HEK293 (cell line): ENCODE results near the gene ABCB10.

Experiments
- CTCF ChIA-PET: fragments of 350-600 bp; formaldehyde crosslinking; extraction: SDS; loops from one replicate; lab custom pipeline; 2021; ENCODE audit warnings: antibody characterized with exemption; lab: Yijun Ruan, JAX
- POLR2A ChIA-PET: fragments of 300-600 bp; formaldehyde crosslinking; extraction: SDS; loops from one replicate; lab custom pipeline; 2020; ENCODE audit warnings: antibody characterized with exemption, inconsistent platforms; lab: Yijun Ruan, JAX
- H3K27ac ChIP-seq: fragments of 200-500 bp; sonication (Bioruptor generic); 2 replicates; pipeline ENCODE4 v1.5.1; 2014; ENCODE audit warnings: low read depth, low read length, control low read depth, inconsistent platforms; ENCODE audit errors: extremely low read depth
- H3K36me3 ChIP-seq, 2 experiments: fragments of 200-500 bp in 1 of 2; sonication (Bioruptor generic) in 1 of 2; 1 replicate in 1 of 2; 2 replicates in 1 of 2; pipeline ENCODE4 v1.5.1; 2014 to 2017; ENCODE audit warnings: inconsistent platforms in 2 of 2, low read length in 2 of 2; ENCODE audit not compliant: control insufficient read depth in 2 of 2, insufficient read depth in 1 of 2
- H3K4me1 ChIP-seq: fragments of 200-500 bp; sonication (Bioruptor generic); 2 replicates; pipeline ENCODE4 v1.5.1; 2014; ENCODE audit warnings: mild to moderate bottlenecking, low read length, inconsistent platforms; ENCODE audit not compliant: control insufficient read depth, insufficient read depth
- H3K4me3 ChIP-seq: 2 replicates; pipeline ENCODE4 v1.5.1; 2011; ENCODE audit warnings: low read depth, mild to moderate bottlenecking, control low read depth, low read length, moderate library complexity
- H3K9me3 ChIP-seq: fragments of 200-500 bp; sonication (Bioruptor generic); 2 replicates; pipeline ENCODE4 v1.5.1; 2014; ENCODE audit warnings: low read depth, low read length, inconsistent platforms; ENCODE audit not compliant: control insufficient read depth, insufficient read depth
- HOXA7 ChIP-seq: sonication (generic); formaldehyde crosslinking; IDR thresholded peaks from 2 replicates; pipeline ENCODE4 v1.8.1; 2022; ENCODE audit warnings: missing genetic modification reagents, borderline replicate concordance
- IKZF3 ChIP-seq: fragments of 450-650 bp; IDR thresholded peaks from 2 replicates; pipeline ENCODE4 v1.5.0; 2018; ENCODE audit warnings: missing biosample characterization, mild to moderate bottlenecking, missing genetic modification characterization, moderate library complexity
- ZBTB7A ChIP-seq: fragments of 450-650 bp; formaldehyde crosslinking; IDR thresholded peaks from 2 replicates; pipeline ENCODE4 v1.5.1; 2016; ENCODE audit warnings: low read depth, missing biosample characterization, missing genetic modification characterization
- ZNF169 ChIP-seq: fragments of 450-650 bp; formaldehyde crosslinking; IDR thresholded peaks from 2 replicates; pipeline ENCODE4 v1.5.1; 2016; ENCODE audit warnings: missing biosample characterization, missing genetic modification characterization
- ZNF184 ChIP-seq: fragments of 450-650 bp; IDR thresholded peaks from 2 replicates; pipeline ENCODE4 v1.5.1; 2018; ENCODE audit warnings: missing biosample characterization, mild to moderate bottlenecking, missing genetic modification characterization
- ZNF324 ChIP-seq: fragments of 450-650 bp; formaldehyde crosslinking; IDR thresholded peaks from 2 replicates; pipeline ENCODE4 v1.5.1; 2016; ENCODE audit warnings: missing biosample characterization, missing genetic modification characterization
- ZNF354C ChIP-seq: fragments of 450-650 bp; formaldehyde crosslinking; IDR thresholded peaks from 2 replicates; pipeline ENCODE4 v1.5.1; 2016; ENCODE audit warnings: missing biosample characterization, missing genetic modification characterization, low read depth, borderline replicate concordance
- ZNF426 ChIP-seq: fragments of 450-650 bp; formaldehyde crosslinking; IDR thresholded peaks from 2 replicates; pipeline ENCODE4 v1.5.1; 2017; ENCODE audit warnings: missing biosample characterization, missing genetic modification characterization, mild to moderate bottlenecking, inconsistent platforms, moderate library complexity
- ZNF561 ChIP-seq: fragments of 450-650 bp; IDR thresholded peaks from 2 replicates; pipeline ENCODE4 v1.5.1; 2018; ENCODE audit warnings: missing biosample characterization, missing genetic modification characterization, borderline replicate concordance
- ZNF600 ChIP-seq: fragments of 450-650 bp; formaldehyde crosslinking; IDR thresholded peaks from 2 replicates; pipeline ENCODE4 v1.5.1; 2016; ENCODE audit warnings: missing biosample characterization, missing genetic modification characterization
- ZNF610 ChIP-seq: fragments of 450-650 bp; formaldehyde crosslinking; IDR thresholded peaks from 2 replicates; pipeline ENCODE4 v1.5.1; 2016; ENCODE audit warnings: missing biosample characterization, missing genetic modification characterization, borderline replicate concordance
- ZNF747 ChIP-seq: fragments of 450-650 bp; formaldehyde crosslinking; IDR thresholded peaks from 2 replicates; pipeline ENCODE4 v1.5.1; 2016; ENCODE audit warnings: missing biosample characterization, missing genetic modification characterization
- ZNF76 ChIP-seq: fragments of 450-650 bp; formaldehyde crosslinking; IDR thresholded peaks from 2 replicates; pipeline ENCODE4; 2016; ENCODE audit warnings: low read depth, missing biosample characterization, missing genetic modification characterization, borderline replicate concordance
- ZNF792 ChIP-seq: fragments of 450-650 bp; formaldehyde crosslinking; IDR thresholded peaks from 2 replicates; pipeline ENCODE4 v1.5.1; 2016; ENCODE audit warnings: missing biosample characterization, missing genetic modification characterization
- ZSCAN23 ChIP-seq: fragments of 450-650 bp; formaldehyde crosslinking; IDR thresholded peaks from 2 replicates; pipeline ENCODE4 v1.5.1; 2016; ENCODE audit warnings: missing biosample characterization, missing genetic modification characterization
- TF ChIP-seq, protein P1 (sequence below): fragments of 450-650 bp; formaldehyde crosslinking; IDR thresholded peaks from 2 replicates; pipeline ENCODE4 v1.5.1; 2017; ENCODE audit warnings: missing biosample characterization, missing genetic modification characterization
- TF ChIP-seq, protein P2 (sequence below): IDR thresholded peaks from 2 replicates; pipeline ENCODE4 v1.6.1; 2011; ENCODE audit warnings: mild to moderate bottlenecking, low read depth, low read length, borderline replicate concordance
- TF ChIP-seq, protein P3 (sequence below): fragments of 450-650 bp; formaldehyde crosslinking; IDR thresholded peaks from 2 replicates; pipeline ENCODE4 v1.5.1; 2016; ENCODE audit warnings: missing biosample characterization, missing genetic modification characterization
- TF ChIP-seq, protein P4 (sequence below): fragments of 450-650 bp; formaldehyde crosslinking; IDR thresholded peaks from 2 replicates; pipeline ENCODE4 v1.5.1; 2016; ENCODE audit warnings: missing biosample characterization, missing genetic modification characterization, borderline replicate concordance
- TF ChIP-seq, protein P5 (sequence below): fragments of 450-650 bp; formaldehyde crosslinking; IDR thresholded peaks from 2 replicates; pipeline ENCODE4 v1.5.1; 2016; ENCODE audit warnings: missing biosample characterization, missing genetic modification characterization, borderline replicate concordance
- TF ChIP-seq, protein P6 (sequence below): fragments of 450-650 bp; formaldehyde crosslinking; conservative IDR thresholded peaks from 2 replicates; pipeline ENCODE4 v1.5.1; 2016; ENCODE audit warnings: low read depth, missing biosample characterization, missing genetic modification characterization

Gene ABCB10

DNA sequence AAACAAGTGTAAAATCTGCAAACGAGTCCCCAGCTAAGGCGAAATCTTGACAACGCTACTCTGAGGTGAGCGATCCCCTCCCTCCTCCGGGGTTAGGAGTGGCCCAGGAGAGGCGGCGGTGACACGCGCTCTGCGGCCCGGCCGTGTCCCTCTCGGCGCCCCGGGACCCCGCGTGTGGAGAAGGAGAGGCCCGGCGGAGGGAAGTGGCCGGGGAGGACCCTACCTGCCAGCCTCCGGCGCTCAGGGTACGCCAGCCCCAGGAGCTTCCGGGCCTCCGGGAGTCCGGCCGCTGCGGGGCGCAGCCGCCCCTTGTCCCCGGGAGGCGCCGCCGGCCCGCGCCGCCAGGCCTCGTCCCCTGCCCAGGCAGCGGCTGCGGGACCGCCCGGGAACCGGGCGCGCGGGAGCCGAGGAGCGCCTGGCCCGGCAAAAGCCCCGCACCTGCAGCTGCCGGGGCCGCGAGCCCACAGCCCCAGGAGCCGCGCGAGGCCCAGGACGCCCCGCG is 543 bp downstream of the ABCB10 start:
- ChIA-PET POLR2A (interaction anchor here (0.9 to 3.5 kb wide), 7 partner anchors 10 to 1852 kb away, joined by 3 to 102 read pairs (median 7); partner anchors contain the start of genes NUP133, TAF5L and URB2), CTCF (interaction anchor here (0.6 to 2.7 kb wide), 31 partner anchors 9 to 1287 kb away, joined by 3 to 26 read pairs (median 4); partner anchors contain the start of genes TAF5L and URB2)
- Histone ChIP-seq H3K27ac (peak overlapping the region; percentile 98), H3K4me1 (peaks cover 15% of the 10 kb centered on the region), H3K4me3 (peak overlapping the region; percentile 76), H3K9me3 (no peaks in the 10 kb centered on the region), H3K36me3 (peaks cover 0 to 5% of the 10 kb centered on the region in 2 experiments; a peak in 2 of 3 replicates)
- TF ChIP-seq ZNF600 (tag by site-specific recombination) (peak; percentile 70), ZNF561 (0 out of 2 replicates have a peak, but pooled peaks have one; percentile 22), ZNF426 (tag by site-specific recombination) (no peak), ZNF76 (tag by site-specific recombination) (no peak), ZNF184 (tag by site-specific recombination) (no peak), IKZF3 (tag by site-specific recombination) (no peak), ZNF324 (tag by site-specific recombination) (no peak), ZNF792 (tag by site-specific recombination) (no peak), ZNF610 (tag by site-specific recombination) (no peak), ZNF747 (tag by site-specific recombination) (no peak), ZNF169 (tag by site-specific recombination) (no peak), ZSCAN23 (tag by site-specific recombination) (no peak), ZNF354C (no peak), HOXA7 (CRISPR knock-in tag) (no peak), ZBTB7A (tag by site-specific recombination) (0 out of 2 replicates have a peak, but pooled peaks have one; percentile 41)
- TF ChIP-seq, protein P1, sequence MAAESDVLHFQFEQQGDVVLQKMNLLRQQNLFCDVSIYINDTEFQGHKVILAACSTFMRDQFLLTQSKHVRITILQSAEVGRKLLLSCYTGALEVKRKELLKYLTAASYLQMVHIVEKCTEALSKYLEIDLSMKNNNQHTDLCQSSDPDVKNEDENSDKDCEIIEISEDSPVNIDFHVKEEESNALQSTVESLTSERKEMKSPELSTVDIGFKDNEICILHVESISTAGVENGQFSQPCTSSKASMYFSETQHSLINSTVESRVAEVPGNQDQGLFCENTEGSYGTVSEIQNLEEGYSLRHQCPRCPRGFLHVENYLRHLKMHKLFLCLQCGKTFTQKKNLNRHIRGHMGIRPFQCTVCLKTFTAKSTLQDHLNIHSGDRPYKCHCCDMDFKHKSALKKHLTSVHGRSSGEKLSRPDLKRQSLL (tag by site-specific recombination) = no peak
- TF ChIP-seq, protein P2, sequence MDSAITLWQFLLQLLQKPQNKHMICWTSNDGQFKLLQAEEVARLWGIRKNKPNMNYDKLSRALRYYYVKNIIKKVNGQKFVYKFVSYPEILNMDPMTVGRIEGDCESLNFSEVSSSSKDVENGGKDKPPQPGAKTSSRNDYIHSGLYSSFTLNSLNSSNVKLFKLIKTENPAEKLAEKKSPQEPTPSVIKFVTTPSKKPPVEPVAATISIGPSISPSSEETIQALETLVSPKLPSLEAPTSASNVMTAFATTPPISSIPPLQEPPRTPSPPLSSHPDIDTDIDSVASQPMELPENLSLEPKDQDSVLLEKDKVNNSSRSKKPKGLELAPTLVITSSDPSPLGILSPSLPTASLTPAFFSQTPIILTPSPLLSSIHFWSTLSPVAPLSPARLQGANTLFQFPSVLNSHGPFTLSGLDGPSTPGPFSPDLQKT = no peak
- TF ChIP-seq, protein P3, sequence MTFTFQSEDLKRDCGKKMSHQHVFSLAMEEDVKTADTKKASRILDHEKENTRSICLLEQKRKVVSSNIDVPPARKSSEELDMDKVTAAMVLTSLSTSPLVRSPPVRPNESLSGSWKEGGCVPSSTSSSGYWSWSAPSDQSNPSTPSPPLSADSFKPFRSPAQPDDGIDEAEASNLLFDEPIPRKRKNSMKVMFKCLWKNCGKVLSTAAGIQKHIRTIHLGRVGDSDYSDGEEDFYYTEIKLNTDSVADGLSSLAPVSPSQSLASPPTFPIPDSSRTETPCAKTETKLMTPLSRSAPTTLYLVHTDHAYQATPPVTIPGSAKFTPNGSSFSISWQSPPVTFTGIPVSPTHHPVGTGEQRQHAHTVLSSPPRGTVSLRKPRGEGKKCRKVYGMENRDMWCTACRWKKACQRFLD (tag by site-specific recombination) = no peak
- TF ChIP-seq, protein P4, sequence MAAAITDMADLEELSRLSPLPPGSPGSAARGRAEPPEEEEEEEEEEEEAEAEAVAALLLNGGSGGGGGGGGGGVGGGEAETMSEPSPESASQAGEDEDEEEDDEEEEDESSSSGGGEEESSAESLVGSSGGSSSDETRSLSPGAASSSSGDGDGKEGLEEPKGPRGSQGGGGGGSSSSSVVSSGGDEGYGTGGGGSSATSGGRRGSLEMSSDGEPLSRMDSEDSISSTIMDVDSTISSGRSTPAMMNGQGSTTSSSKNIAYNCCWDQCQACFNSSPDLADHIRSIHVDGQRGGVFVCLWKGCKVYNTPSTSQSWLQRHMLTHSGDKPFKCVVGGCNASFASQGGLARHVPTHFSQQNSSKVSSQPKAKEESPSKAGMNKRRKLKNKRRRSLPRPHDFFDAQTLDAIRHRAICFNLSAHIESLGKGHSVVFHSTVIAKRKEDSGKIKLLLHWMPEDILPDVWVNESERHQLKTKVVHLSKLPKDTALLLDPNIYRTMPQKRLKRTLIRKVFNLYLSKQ (tag by site-specific recombination) = no peak
- TF ChIP-seq, protein P5, sequence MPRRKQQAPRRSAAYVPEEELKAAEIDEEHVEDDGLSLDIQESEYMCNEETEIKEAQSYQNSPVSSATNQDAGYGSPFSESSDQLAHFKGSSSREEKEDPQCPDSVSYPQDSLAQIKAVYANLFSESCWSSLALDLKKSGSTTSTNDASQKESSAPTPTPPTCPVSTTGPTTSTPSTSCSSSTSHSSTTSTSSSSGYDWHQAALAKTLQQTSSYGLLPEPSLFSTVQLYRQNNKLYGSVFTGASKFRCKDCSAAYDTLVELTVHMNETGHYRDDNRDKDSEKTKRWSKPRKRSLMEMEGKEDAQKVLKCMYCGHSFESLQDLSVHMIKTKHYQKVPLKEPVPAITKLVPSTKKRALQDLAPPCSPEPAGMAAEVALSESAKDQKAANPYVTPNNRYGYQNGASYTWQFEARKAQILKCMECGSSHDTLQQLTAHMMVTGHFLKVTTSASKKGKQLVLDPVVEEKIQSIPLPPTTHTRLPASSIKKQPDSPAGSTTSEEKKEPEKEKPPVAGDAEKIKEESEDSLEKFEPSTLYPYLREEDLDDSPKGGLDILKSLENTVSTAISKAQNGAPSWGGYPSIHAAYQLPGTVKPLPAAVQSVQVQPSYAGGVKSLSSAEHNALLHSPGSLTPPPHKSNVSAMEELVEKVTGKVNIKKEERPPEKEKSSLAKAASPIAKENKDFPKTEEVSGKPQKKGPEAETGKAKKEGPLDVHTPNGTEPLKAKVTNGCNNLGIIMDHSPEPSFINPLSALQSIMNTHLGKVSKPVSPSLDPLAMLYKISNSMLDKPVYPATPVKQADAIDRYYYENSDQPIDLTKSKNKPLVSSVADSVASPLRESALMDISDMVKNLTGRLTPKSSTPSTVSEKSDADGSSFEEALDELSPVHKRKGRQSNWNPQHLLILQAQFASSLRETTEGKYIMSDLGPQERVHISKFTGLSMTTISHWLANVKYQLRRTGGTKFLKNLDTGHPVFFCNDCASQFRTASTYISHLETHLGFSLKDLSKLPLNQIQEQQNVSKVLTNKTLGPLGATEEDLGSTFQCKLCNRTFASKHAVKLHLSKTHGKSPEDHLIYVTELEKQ = no peak
- TF ChIP-seq, protein P6, sequence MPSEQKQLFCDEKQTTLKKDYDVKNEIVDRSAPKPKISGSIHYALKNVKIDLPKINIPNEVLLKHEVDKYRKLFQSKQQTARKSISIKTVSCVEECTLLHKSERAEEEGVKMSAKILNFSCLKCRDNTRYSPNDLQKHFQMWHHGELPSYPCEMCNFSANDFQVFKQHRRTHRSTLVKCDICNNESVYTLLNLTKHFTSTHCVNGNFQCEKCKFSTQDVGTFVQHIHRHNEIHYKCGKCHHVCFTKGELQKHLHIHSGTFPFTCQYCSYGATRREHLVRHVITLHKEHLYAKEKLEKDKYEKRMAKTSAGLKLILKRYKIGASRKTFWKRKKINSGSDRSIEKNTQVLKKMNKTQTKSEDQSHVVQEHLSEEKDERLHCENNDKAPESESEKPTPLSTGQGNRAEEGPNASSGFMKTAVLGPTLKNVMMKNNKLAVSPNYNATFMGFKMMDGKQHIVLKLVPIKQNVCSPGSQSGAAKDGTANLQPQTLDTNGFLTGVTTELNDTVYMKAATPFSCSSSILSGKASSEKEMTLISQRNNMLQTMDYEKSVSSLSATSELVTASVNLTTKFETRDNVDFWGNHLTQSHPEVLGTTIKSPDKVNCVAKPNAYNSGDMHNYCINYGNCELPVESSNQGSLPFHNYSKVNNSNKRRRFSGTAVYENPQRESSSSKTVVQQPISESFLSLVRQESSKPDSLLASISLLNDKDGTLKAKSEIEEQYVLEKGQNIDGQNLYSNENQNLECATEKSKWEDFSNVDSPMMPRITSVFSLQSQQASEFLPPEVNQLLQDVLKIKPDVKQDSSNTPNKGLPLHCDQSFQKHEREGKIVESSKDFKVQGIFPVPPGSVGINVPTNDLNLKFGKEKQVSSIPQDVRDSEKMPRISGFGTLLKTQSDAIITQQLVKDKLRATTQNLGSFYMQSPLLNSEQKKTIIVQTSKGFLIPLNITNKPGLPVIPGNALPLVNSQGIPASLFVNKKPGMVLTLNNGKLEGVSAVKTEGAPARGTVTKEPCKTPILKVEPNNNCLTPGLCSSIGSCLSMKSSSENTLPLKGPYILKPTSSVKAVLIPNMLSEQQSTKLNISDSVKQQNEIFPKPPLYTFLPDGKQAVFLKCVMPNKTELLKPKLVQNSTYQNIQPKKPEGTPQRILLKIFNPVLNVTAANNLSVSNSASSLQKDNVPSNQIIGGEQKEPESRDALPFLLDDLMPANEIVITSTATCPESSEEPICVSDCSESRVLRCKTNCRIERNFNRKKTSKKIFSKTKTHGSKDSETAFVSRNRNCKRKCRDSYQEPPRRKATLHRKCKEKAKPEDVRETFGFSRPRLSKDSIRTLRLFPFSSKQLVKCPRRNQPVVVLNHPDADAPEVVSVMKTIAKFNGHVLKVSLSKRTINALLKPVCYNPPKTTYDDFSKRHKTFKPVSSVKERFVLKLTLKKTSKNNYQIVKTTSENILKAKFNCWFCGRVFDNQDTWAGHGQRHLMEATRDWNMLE (tag by site-specific recombination) = no peak
